Neutrophil (primary cell): ENCODE data around the gene HSPA14.
A peak's percentile ranks its signal among the peaks of the same experiment; 100 is the strongest.

ENCODE experiments used
- H3K27ac ChIP-seq: fragments of 200-600 bp; sonication (generic); 2 replicates; pipeline ENCODE4 v1.5.1; 2016; ENCODE audit warnings: mild to moderate bottlenecking, moderate library complexity
- H3K27me3 ChIP-seq: fragments of 200-600 bp; sonication (generic); 2 replicates; pipeline ENCODE4 v1.6.0; 2016; ENCODE audit warnings: mild to moderate bottlenecking
- H3K36me3 ChIP-seq: fragments of 200-600 bp; sonication (generic); 2 replicates; pipeline ENCODE4 v1.5.1; 2017
- H3K4me1 ChIP-seq, 2 experiments: fragments of 200-600 bp in 1 of 2; sonication (generic) in 1 of 2; 1 replicate in 1 of 2; 2 replicates in 1 of 2; pipeline versions ENCODE4 v1.5.1 to v1.6.1; 2013 to 2016; ENCODE audit warnings: low read depth in 1 of 2, low read length in 1 of 2, mild to moderate bottlenecking in 1 of 2, moderate library complexity in 1 of 2; ENCODE audit not compliant: control insufficient read depth in 1 of 2, insufficient read depth in 1 of 2
- H3K4me3 ChIP-seq, 2 experiments: fragments of 200-600 bp in 1 of 2; sonication (generic) in 1 of 2; 1 replicate in 1 of 2; 2 replicates in 1 of 2; pipeline ENCODE4 v1.5.1; 2013 to 2016; ENCODE audit warnings: low read depth in 1 of 2, low read length in 1 of 2, mild to moderate bottlenecking in 1 of 2, moderate library complexity in 1 of 2
- H3K9me3 ChIP-seq: fragments of 200-600 bp; sonication (generic); 2 replicates; pipeline ENCODE4 v1.5.1; 2016
- TF ChIP-seq, protein P1 (sequence below): fragments of 200-600 bp; sonication (generic); IDR thresholded peaks from 2 replicates; pipeline ENCODE4 v1.5.1; 2016; ENCODE audit warnings: antibody characterized with exemption

HSPA14 gene

DNA sequence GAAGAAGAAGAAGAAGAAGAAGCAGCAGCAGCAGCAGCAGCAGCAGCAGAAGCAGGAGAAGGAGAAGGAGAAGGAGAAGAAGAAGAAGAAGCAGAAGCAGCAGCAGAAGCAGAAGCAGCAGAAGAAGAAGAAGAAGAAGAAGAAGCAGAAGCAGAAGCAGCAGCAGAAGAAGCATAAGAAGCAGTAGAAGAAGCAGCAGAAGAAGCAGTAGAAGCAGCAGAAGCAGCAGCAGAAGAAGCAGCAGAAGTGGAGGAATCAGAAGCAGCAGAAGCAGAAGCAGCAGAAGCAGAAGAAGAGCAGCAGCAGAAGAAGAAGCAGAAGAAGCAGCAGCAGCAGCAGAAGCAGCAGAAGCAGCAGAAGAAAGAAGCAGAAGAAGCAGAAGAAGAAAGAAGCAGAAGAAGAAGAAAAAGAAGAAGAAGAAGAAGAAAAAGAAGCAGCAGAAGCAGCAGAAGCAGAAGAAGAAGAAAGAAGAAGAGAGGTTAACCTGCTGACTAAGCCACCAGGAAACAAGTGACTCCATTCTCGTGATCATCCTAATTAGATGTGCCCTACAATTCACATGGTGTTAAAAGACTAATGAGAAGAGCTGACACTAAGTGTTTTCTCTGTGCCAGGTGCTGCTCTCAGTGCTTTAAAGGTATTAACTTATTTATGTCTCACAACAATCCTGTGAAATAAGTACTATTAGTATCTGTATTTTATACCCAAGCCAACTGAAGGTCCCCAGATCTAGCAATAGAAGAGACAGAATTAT, 11.9 kb upstream of the HSPA14 start:
- H3K27ac ChIP-seq: peak overlapping the region; percentile 75
- H3K36me3 ChIP-seq: no peaks in the 10 kb centered on the region
- peaks cover 11 to 13% of the 10 kb centered on the region in 2 experiments for H3K4me1 ChIP-seq
- H3K27me3 ChIP-seq: no peaks in the 10 kb centered on the region
- no peak overlapping the region for H3K4me3 ChIP-seq
- TF ChIP-seq, protein P1, sequence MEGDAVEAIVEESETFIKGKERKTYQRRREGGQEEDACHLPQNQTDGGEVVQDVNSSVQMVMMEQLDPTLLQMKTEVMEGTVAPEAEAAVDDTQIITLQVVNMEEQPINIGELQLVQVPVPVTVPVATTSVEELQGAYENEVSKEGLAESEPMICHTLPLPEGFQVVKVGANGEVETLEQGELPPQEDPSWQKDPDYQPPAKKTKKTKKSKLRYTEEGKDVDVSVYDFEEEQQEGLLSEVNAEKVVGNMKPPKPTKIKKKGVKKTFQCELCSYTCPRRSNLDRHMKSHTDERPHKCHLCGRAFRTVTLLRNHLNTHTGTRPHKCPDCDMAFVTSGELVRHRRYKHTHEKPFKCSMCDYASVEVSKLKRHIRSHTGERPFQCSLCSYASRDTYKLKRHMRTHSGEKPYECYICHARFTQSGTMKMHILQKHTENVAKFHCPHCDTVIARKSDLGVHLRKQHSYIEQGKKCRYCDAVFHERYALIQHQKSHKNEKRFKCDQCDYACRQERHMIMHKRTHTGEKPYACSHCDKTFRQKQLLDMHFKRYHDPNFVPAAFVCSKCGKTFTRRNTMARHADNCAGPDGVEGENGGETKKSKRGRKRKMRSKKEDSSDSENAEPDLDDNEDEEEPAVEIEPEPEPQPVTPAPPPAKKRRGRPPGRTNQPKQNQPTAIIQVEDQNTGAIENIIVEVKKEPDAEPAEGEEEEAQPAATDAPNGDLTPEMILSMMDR: no peak
- no peaks in the 10 kb centered on the region for H3K9me3 ChIP-seq

DNA sequence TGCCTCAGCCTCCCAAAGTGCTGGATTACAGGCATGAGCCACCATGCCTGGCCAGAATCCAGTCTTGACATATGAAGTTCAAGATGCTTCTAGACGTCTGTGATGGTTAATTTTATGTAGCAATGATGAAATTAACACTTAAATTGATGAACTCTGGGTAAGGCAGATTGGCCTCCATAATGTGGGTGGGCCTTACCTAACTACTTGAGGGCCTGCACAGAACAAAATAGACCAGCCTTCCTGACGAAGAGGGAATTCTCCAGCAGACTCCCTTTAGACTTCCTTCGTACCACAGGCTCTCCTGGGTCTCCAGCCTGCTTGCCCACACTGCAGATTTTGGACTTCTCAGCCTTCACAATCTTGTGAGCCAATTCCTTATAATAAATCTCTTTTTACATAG, 5.0 kb upstream of the HSPA14 start:
- TF ChIP-seq, protein P1: no peak
- Histone ChIP-seq H3K27ac (no peak overlapping the region), H3K4me3 (no peak overlapping the region), H3K36me3 (no peaks in the 10 kb centered on the region), H3K4me1 (peaks cover 7 to 9% of the 10 kb centered on the region in 2 experiments), H3K9me3 (no peaks in the 10 kb centered on the region), H3K27me3 (no peaks in the 10 kb centered on the region)

DNA sequence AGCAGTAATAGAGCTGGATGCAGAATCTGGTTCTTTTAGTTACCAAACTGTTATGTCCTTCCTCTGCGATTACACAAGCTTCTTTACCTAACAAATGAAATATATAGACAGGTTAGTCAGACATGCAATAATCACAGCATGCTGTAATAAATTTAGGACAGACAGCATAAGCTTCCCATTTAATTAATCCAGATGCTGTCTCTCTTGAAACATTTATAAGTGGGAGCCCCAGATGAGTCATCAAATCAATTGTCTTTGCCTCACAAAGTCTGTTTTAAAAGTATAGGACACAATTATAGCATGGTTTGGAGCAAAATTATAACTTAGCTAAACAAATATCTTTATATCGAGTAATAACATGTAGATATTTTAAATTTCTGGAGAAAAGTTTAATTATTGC, 1.9 kb upstream of the HSPA14 start:
- Histone ChIP-seq H3K4me3 (no peak overlapping the region), H3K36me3 (peaks cover 3% of the 10 kb centered on the region), H3K27me3 (no peaks in the 10 kb centered on the region), H3K4me1 (peaks cover 20% of the 10 kb centered on the region in 2 experiments), H3K9me3 (no peaks in the 10 kb centered on the region), H3K27ac (no peak overlapping the region)
- TF ChIP-seq, protein P1: no peak

GRCh38 chr10:14837003-14837756, 926 bp upstream of the HSPA14 start:
- Histone ChIP-seq H3K4me3 (peak overlapping the region; percentile 84 to 99), H3K9me3 (no peaks in the 10 kb centered on the region), H3K27me3 (no peaks in the 10 kb centered on the region), H3K27ac (peak overlapping the region; percentile 87), H3K4me1 (peaks cover 20% of the 10 kb centered on the region in 2 experiments), H3K36me3 (peaks cover 13% of the 10 kb centered on the region)
- TF ChIP-seq, protein P1: no peak

- peak overlapping the region; percentile 87 for H3K27ac ChIP-seq
- TF ChIP-seq, protein P1: no peak
- peaks cover 20% of the 10 kb centered on the region in 2 experiments for H3K4me1 ChIP-seq
- H3K9me3 ChIP-seq: no peaks in the 10 kb centered on the region
- H3K4me3 ChIP-seq: peak overlapping the region; percentile 84 to 99
- H3K36me3 ChIP-seq: peaks cover 29% of the 10 kb centered on the region
- no peaks in the 10 kb centered on the region for H3K27me3 ChIP-seq
Observed at GRCh38 chr10:14838582-14839304, 637 bp downstream of the HSPA14 start.
